Measurements from ENCODE around the gene NOS1AP.

NOS1AP gene

GRCh38 chr1:162250004-162250730, 180.7 kb downstream of the NOS1AP start:
- Histone ChIP-seq H3K27ac (ENCODE audit: low read depth, low read length, poor library complexity, severe bottlenecking) (no peak overlapping the region), H3K9me3 (ENCODE audit: low read length) (no peaks in the 10 kb centered on the region), H3K9me2 (ENCODE audit: low read depth, low read length) (no peaks in the 10 kb centered on the region), H3K9ac (ENCODE audit: low read length) (no peak overlapping the region), H3K4me3 (ENCODE audit: low read depth, low read length, poor library complexity, severe bottlenecking) (no peak overlapping the region), H3K27me3 (ENCODE audit: insufficient read depth, low read length) (no peaks in the 10 kb centered on the region), H3K4me1 (ENCODE audit: insufficient read depth, low read length, severe bottlenecking) (no peaks in the 10 kb centered on the region), H3K79me2 (ENCODE audit: insufficient read depth, low read length) (no peaks in the 10 kb centered on the region), H3K4me2 (ENCODE audit: low read length) (no peak overlapping the region), H2AFZ (ENCODE audit: low read length) (no peak overlapping the region), H4K20me1 (ENCODE audit: insufficient read depth, low read length) (no peaks in the 10 kb centered on the region), H3F3A (ENCODE audit: insufficient read depth, low read length) (no peaks in the 10 kb centered on the region), H3K36me3 (ENCODE audit: insufficient read depth, low read length) (no peaks in the 10 kb centered on the region)
- no peak for TF ChIP-seq EZH2 (IDR thresholded peaks at IDR 0.05; ENCODE audit: borderline replicate concordance, low read length)
- no peak for TF ChIP-seq CTCF (IDR thresholded peaks at IDR 0.05; ENCODE audit: low read length)

GRCh38 chr1:162251102-162251501, 181.6 kb downstream of the NOS1AP start:
- no peak for TF ChIP-seq EZH2 (IDR thresholded peaks at IDR 0.05; ENCODE audit: borderline replicate concordance, low read length)
- TF ChIP-seq CTCF (IDR thresholded peaks at IDR 0.05; ENCODE audit: low read length): no peak
- H3K27ac ChIP-seq (ENCODE audit: low read depth, low read length, poor library complexity, severe bottlenecking): no peak overlapping the region

GRCh38 chr1:162252214-162252613, 182.7 kb downstream of the NOS1AP start:
- TF ChIP-seq CTCF (IDR thresholded peaks at IDR 0.05; ENCODE audit: low read length): no peak
- TF ChIP-seq EZH2 (IDR thresholded peaks at IDR 0.05; ENCODE audit: borderline replicate concordance, low read length): no peak
- Histone ChIP-seq H3K9me3 (ENCODE audit: low read length) (no peaks in the 10 kb centered on the region), H3K4me1 (ENCODE audit: insufficient read depth, low read length, severe bottlenecking) (no peaks in the 10 kb centered on the region), H3F3A (ENCODE audit: insufficient read depth, low read length) (no peaks in the 10 kb centered on the region), H3K79me2 (ENCODE audit: insufficient read depth, low read length) (no peaks in the 10 kb centered on the region), H3K4me3 (ENCODE audit: low read depth, low read length, poor library complexity, severe bottlenecking) (no peak overlapping the region), H3K27ac (ENCODE audit: low read depth, low read length, poor library complexity, severe bottlenecking) (no peak overlapping the region), H3K9ac (ENCODE audit: low read length) (no peak overlapping the region), H2AFZ (ENCODE audit: low read length) (no peak overlapping the region), H3K36me3 (ENCODE audit: insufficient read depth, low read length) (no peaks in the 10 kb centered on the region), H3K4me2 (ENCODE audit: low read length) (no peak overlapping the region), H3K9me2 (ENCODE audit: low read depth, low read length) (no peaks in the 10 kb centered on the region), H3K27me3 (ENCODE audit: insufficient read depth, low read length) (no peaks in the 10 kb centered on the region), H4K20me1 (ENCODE audit: insufficient read depth, low read length) (no peaks in the 10 kb centered on the region)

More at GRCh38 chr1:162251102-162251501, 181.6 kb downstream of the NOS1AP start:
- no peak overlapping the region for H2AFZ ChIP-seq (ENCODE audit: low read length)
- no peaks in the 10 kb centered on the region for H3K4me1 ChIP-seq (ENCODE audit: insufficient read depth, low read length, severe bottlenecking)
- H3K9me2 ChIP-seq (ENCODE audit: low read depth, low read length): no peaks in the 10 kb centered on the region
- H3K36me3 ChIP-seq (ENCODE audit: insufficient read depth, low read length): no peaks in the 10 kb centered on the region
- H3K4me3 ChIP-seq (ENCODE audit: low read depth, low read length, poor library complexity, severe bottlenecking): no peak overlapping the region
- no peaks in the 10 kb centered on the region for H3K79me2 ChIP-seq (ENCODE audit: insufficient read depth, low read length)
- no peaks in the 10 kb centered on the region for H4K20me1 ChIP-seq (ENCODE audit: insufficient read depth, low read length)
- H3F3A ChIP-seq (ENCODE audit: insufficient read depth, low read length): no peaks in the 10 kb centered on the region
- no peak overlapping the region for H3K4me2 ChIP-seq (ENCODE audit: low read length)
- H3K9ac ChIP-seq (ENCODE audit: low read length): no peak overlapping the region
- H3K9me3 ChIP-seq (ENCODE audit: low read length): no peaks in the 10 kb centered on the region
- H3K27me3 ChIP-seq (ENCODE audit: insufficient read depth, low read length): no peaks in the 10 kb centered on the region

Data from OCI-LY1 (cell line).